Esophagus muscularis mucosa (tissue), 4 donors: ENCODE measurements around the gene BZW1. TPM values are rescaled to one million over a fixed set of nuclear protein-coding genes. Genes with fewer than 3 reads are reported as not detected.
"Not testable (repeated sequence)": the region's sequence is repeated elsewhere in the genome, so short reads cannot be mapped to it uniquely, and the experiment has no call there.

Source experiments
- DNase-seq: peaks from one replicate; pipeline ENCODE4 v3.0.0-alpha.2; 2017; ENCODE audit errors: extremely low spot score
- H3K27ac ChIP-seq, 4 donors: fragments of 200-600 bp; sonication (generic); replicated peaks in 1 of 4; 1 replicate in 3 of 4; 2 replicates in 1 of 4; pipeline ENCODE4 v1.5.1; 2016 to 2019; ENCODE audit warnings: mild to moderate bottlenecking in 1 of 4
- H3K27me3 ChIP-seq, 4 donors: fragments of 200-600 bp; sonication (generic); one replicate each; pipeline versions ENCODE4 v1.5.1 to v1.6.0; 2016 to 2019
- H3K36me3 ChIP-seq, 4 donors: fragments of 200-600 bp; sonication (generic); one replicate each; pipeline ENCODE4 v1.5.1; 2016 to 2019
- H3K4me1 ChIP-seq, 4 donors: fragments of 200-600 bp; sonication (generic); one replicate each; pipeline ENCODE4 v1.5.1; 2016 to 2019
- H3K4me3 ChIP-seq, 4 donors: fragments of 200-600 bp; sonication (generic); 1 replicate in 2 of 4; 2 replicates in 2 of 4; pipeline ENCODE4 v1.5.1; 2016 to 2019; ENCODE audit warnings: mild to moderate bottlenecking in 4 of 4, moderate library complexity in 1 of 4
- H3K9me3 ChIP-seq, 4 donors: fragments of 200-600 bp; sonication (generic); 1 replicate in 3 of 4; 2 replicates in 1 of 4; pipeline ENCODE4 v1.5.1; 2016 to 2019
- CTCF ChIP-seq, 3 experiments: fragments of 200-600 bp in 2 of 3; fragments of 450-650 bp in 1 of 3; sonication (generic) in 2 of 3; IDR thresholded peaks; one replicate each; pipeline ENCODE4 v1.5.1; 2017 to 2019; ENCODE audit warnings: antibody characterized with exemption in 3 of 3, mild to moderate bottlenecking in 2 of 3, moderate library complexity in 1 of 3
- EP300 ChIP-seq: sonication (generic); formaldehyde crosslinking; IDR thresholded peaks from one replicate; pipeline ENCODE4 v1.6.1; 2017; ENCODE audit warnings: antibody characterized with exemption
- POLR2A ChIP-seq: fragments of 450-650 bp; IDR thresholded peaks from one replicate; pipeline ENCODE4 v1.6.1; 2017; ENCODE audit warnings: antibody characterized with exemption, moderate library complexity, mild to moderate bottlenecking, low read depth
- POLR2AphosphoS5 ChIP-seq, 2 donors: sonication (generic); formaldehyde crosslinking; IDR thresholded peaks; one replicate each; pipeline ENCODE4 v1.6.1; 2017; ENCODE audit warnings: antibody characterized with exemption in 2 of 2
- WGBS: methylation state at CpG from one replicate; pipeline ENCODE4 v1.1.5; 2018; 5-methylcytosine and 5-hydroxymethylcytosine counted together
- intact Hi-C: fragments of 100-400 bp; cut with DNase I; formaldehyde crosslinking; loops from one replicate; pipeline ENCODE4 v1.15.1; 2023
- total RNA-seq, 4 donors: library from RNA; depleted of rRNA; stranded (reverse); fragments of >200 nt; gene quantifications; one replicate each; pipeline versions ENCODE4 v1.1.0 to v1.2.1, GENCODE V29; 2016

The BZW1 gene
- total RNA-seq, 4 donors from 2014 or later, result 262 to 444 (median 376) TPM

GRCh38 chr2:200800458-200800857 lies 11.3 kb upstream of the BZW1 start:
- Histone ChIP-seq H3K4me1 (peaks cover 0 to 14% (median 0%) of the 10 kb centered on the region in 4 donors), H3K27ac (no peak overlapping the region), H3K4me3 (no peak overlapping the region), H3K36me3 (no peaks in the 10 kb centered on the region), H3K27me3 (no peaks in the 10 kb centered on the region), H3K9me3 (no peaks in the 10 kb centered on the region)
- intact Hi-C loops, result no loop called here
- 96% methylated on average over 2 of the region's 2 CpGs for WGBS
- TF ChIP-seq EP300 (no peak), POLR2A (no peak), POLR2AphosphoS5 (IDR thresholded peaks at IDR 0.05) (no peak), CTCF (IDR thresholded peaks at IDR 0.05) (no peak)
- DNase-seq, result no peak

- H3K9me3 ChIP-seq, DNase-seq, H3K27ac ChIP-seq, H3K27me3 ChIP-seq, intact Hi-C loops, H3K4me3 ChIP-seq, H3K36me3 ChIP-seq: not testable (repeated sequence)
- no CpG with 5 or more reads among the region's 1 CpG for WGBS
- H3K4me1 ChIP-seq, result peaks cover 0 to 14% (median 0%) of the 10 kb centered on the region in 4 donors
These were observed 10.3 kb upstream of the BZW1 start for GRCh38 chr2:200801431-200801830.

GRCh38 chr2:200809506-200810251 lies 2.0 kb upstream of the BZW1 start:
- WGBS, result 85% methylated on average over 7 of the region's 7 CpGs
- H3K4me1 ChIP-seq, result peaks cover 25 to 37% (median 34%) of the 10 kb centered on the region in 4 donors
- no peak overlapping the region for H3K4me3 ChIP-seq
- no peak for DNase-seq
- H3K27ac ChIP-seq, result peak overlapping the region; percentile 98 to 100 (median 99)
- no peaks in the 10 kb centered on the region for H3K9me3 ChIP-seq
- peaks cover 0 to 16% (median 5%) of the 10 kb centered on the region in 4 donors for H3K36me3 ChIP-seq
- intact Hi-C loops, result loop anchor here (2.0 to 5.0 kb wide), 2 partner anchors 53 to 97 kb away; partner anchors contain the start of gene CLK1
- TF ChIP-seq POLR2AphosphoS5 (IDR thresholded peaks at IDR 0.05), result no peak
- TF ChIP-seq CTCF (IDR thresholded peaks at IDR 0.05), result no peak
- no peak for TF ChIP-seq POLR2A
- TF ChIP-seq EP300, result no peak
- no peaks in the 10 kb centered on the region for H3K27me3 ChIP-seq

- Histone ChIP-seq H3K9me3 (no peaks in the 10 kb centered on the region), H3K27ac (peak overlapping the region; percentile 98 to 100 (median 99)), H3K4me1 (peaks cover 26 to 44% (median 42%) of the 10 kb centered on the region in 4 donors), H3K4me3 (peak overlapping the region; percentile 80 to 100 (median 90)), H3K36me3 (peaks cover 0 to 24% (median 9%) of the 10 kb centered on the region in 4 donors), H3K27me3 (no peaks in the 10 kb centered on the region)
- DNase-seq, result no peak
- intact Hi-C loops, result loop anchor here (2.0 to 5.0 kb wide), 2 partner anchors 52 to 98 kb away; partner anchors contain the start of gene CLK1
- TF ChIP-seq POLR2AphosphoS5 (IDR thresholded peaks at IDR 0.05) (peak in 1 of 2 donors; percentile 46), EP300 (no peak)
- 33% methylated on average over 6 of the region's 6 CpGs for WGBS
These were observed 1.3 kb upstream of the BZW1 start for GRCh38 chr2:200810252-200810997.

GRCh38 chr2:200810998-200811332 lies 745 bp upstream of the BZW1 start:
- DNase-seq, result no peak
- 11% methylated on average over 5 of the region's 11 CpGs for WGBS
- Histone ChIP-seq H3K4me3 (peak overlapping the region; percentile 80 to 100 (median 90)), H3K36me3 (peaks cover 5 to 29% (median 14%) of the 10 kb centered on the region in 4 donors), H3K9me3 (no peaks in the 10 kb centered on the region), H3K4me1 (peaks cover 26 to 50% (median 47%) of the 10 kb centered on the region in 4 donors), H3K27ac (peak overlapping the region; percentile 98 to 100 (median 99)), H3K27me3 (no peaks in the 10 kb centered on the region)
- intact Hi-C loops, result loop anchor here (2.0 to 5.0 kb wide), 2 partner anchors 51 to 98 kb away; partner anchors contain the start of gene CLK1
- no peak for TF ChIP-seq CTCF (IDR thresholded peaks at IDR 0.05)
- peak; percentile 13 for TF ChIP-seq POLR2A
- no peak for TF ChIP-seq EP300
